Measurements from ENCODE around the gene ARHGEF3. TPM values are rescaled to one million over a fixed set of nuclear protein-coding genes. Genes with fewer than 3 reads are reported as not detected.

Gene ARHGEF3
- total and polyA plus RNA-seq, 2 donors (not counting 3 experiments of a cell fraction or from before 2014, with no cell fraction given): 6.7 to 16.3 TPM

DNA sequence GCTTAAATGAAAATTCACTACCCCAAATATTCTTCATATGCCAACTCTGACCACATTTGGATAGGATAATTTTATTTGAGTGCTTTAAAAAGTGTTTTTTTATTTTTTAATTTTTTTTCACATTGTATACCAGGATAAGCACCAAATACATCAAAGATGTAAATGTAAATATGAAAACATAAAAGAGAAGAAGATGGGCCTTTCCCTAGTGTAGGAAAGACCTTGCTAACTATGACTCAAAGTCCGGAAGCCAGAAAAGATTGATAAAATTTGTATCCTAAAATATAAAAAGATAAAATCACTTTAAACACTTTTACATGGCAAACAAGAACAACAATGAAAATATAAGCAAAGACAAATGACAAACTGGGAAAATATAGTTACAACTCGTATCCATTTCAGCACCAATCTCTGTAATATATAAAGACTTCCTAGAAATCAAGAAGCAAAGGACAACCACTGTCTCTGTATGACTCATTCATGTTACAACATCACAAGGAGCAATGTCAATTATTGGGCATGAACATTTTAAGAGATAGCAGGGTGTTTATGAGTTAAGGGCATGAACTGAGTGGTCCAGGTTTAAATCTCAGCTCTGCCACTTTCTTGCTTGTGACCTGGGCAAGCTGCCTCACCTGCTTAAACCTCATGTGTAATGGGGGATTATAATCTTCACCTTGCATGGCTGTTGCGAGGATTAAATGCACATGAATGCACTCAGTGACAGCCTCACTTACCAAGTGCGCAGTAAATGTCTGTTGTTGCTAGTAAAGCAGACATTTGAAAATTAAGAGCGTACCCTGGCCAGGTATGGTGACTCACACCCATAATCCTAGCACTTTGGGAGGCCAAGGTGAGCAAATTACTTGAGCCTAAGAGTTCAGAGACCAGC lies 25.3 kb upstream of the ARHGEF3 start:
- no peak for DNase-seq (ENCODE audit: low read depth, low spot score)
- ChIA-PET POLR2A (no interaction called here), CTCF (interaction anchor here (1.3 to 1.9 kb wide), 2 partner anchors 11 to 162 kb away, joined by 7 to 8 read pairs; no protein-coding TSS in a partner anchor)
- BruUV-seq (replicated peaks): no TSS peak
- TF ChIP-seq GATA2 (IDR thresholded peaks at IDR 0.05; ENCODE audit: insufficient read depth, insufficient read length, low read depth, low read length) (no peak), FOS (IDR thresholded peaks at IDR 0.05; ENCODE audit: borderline replicate concordance, insufficient read depth, low read length) (no peak), JUN (IDR thresholded peaks at IDR 0.05; ENCODE audit: borderline replicate concordance, insufficient read depth, insufficient read length, low read depth) (no peak), EZH2 (IDR thresholded peaks at IDR 0.05; ENCODE audit: borderline replicate concordance, low read depth, low read length, severe bottlenecking) (no peak)
- TF ChIP-seq, protein P1, sequence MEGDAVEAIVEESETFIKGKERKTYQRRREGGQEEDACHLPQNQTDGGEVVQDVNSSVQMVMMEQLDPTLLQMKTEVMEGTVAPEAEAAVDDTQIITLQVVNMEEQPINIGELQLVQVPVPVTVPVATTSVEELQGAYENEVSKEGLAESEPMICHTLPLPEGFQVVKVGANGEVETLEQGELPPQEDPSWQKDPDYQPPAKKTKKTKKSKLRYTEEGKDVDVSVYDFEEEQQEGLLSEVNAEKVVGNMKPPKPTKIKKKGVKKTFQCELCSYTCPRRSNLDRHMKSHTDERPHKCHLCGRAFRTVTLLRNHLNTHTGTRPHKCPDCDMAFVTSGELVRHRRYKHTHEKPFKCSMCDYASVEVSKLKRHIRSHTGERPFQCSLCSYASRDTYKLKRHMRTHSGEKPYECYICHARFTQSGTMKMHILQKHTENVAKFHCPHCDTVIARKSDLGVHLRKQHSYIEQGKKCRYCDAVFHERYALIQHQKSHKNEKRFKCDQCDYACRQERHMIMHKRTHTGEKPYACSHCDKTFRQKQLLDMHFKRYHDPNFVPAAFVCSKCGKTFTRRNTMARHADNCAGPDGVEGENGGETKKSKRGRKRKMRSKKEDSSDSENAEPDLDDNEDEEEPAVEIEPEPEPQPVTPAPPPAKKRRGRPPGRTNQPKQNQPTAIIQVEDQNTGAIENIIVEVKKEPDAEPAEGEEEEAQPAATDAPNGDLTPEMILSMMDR (IDR thresholded peaks at IDR 0.05; ENCODE audit: extremely low read depth in 1 of 2, insufficient read depth in 1 of 2, low read depth in 1 of 2, low read length in 2 of 2): no peak
- FAIRE-seq: no peak
- Histone ChIP-seq H3K27me3 (ENCODE audit: control insufficient read depth in 2 of 2, insufficient read depth in 2 of 2, low read length in 2 of 2) (peaks cover 0 to 4% of the 10 kb centered on the region in 2 experiments), H3K36me3 (ENCODE audit: control insufficient read depth in 2 of 2, extremely low read depth in 1 of 2, insufficient read depth in 2 of 2, low read length in 2 of 2) (no peaks in the 10 kb centered on the region), H3K79me2 (ENCODE audit: control insufficient read depth, insufficient read depth, low read length) (no peaks in the 10 kb centered on the region), H4K20me1 (replicated peaks; ENCODE audit: control insufficient read depth, extremely low read depth, insufficient read depth, low read length) (no peaks in the 10 kb centered on the region), H3K9me3 (replicated peaks; ENCODE audit: control insufficient read depth, insufficient read depth, low read length) (no peaks in the 10 kb centered on the region), H3K4me1 (ENCODE audit: control insufficient read depth, extremely low read depth, insufficient read depth, low read length) (no peaks in the 10 kb centered on the region), H3K9me1 (replicated peaks; ENCODE audit: control insufficient read depth, extremely low read depth, insufficient read depth, low read length) (no peaks in the 10 kb centered on the region), H3K4me2 (ENCODE audit: insufficient read depth, low read length) (no peak overlapping the region), H3K27ac (ENCODE audit: insufficient read depth, low read depth, low read length) (no peak overlapping the region), H3K9ac (replicated peaks; ENCODE audit: extremely low read depth, insufficient read depth, low read length) (no peak overlapping the region), H2AFZ (ENCODE audit: low read depth, low read length) (no peak overlapping the region), H3K4me3 (replicated peaks in 1 of 3; ENCODE audit: insufficient read depth in 1 of 3, low read depth in 1 of 3, low read length in 3 of 3) (no peak overlapping the region)
- dilution Hi-C loops (cut with MboI; ENCODE audit: extremely low pct_ligation_motif_present, low sequenced_read_pairs): no loop called here
- intact Hi-C loops (cut with micrococcal nuclease): no loop called here

All from endothelial cell of umbilical vein (primary cell).